Measurements from ENCODE around the gene MCAM. TPM values are rescaled to one million over a fixed set of nuclear protein-coding genes. Genes with fewer than 3 reads are reported as not detected.

Gene MCAM
- total RNA-seq, 4 donors from 2014 or later, result 612 to 1,198 (median 830) TPM

- Histone ChIP-seq H3K4me3 (no peak overlapping the region), H3K9me3 (no peaks in the 10 kb centered on the region), H3K4me1 (no peaks in the 10 kb centered on the region), H3K27ac (no peak overlapping the region), H3K27me3 (no peaks in the 10 kb centered on the region), H3K36me3 (peaks cover 0 to 67% (median 16%) of the 10 kb centered on the region in 3 donors)
- DNase-seq (ENCODE audit: low spot score in 2 of 2), result no peak
- WGBS, 2 donors, result 95 to 97% methylated on average over 1 of the region's 1 CpG
- TF ChIP-seq POLR2A (IDR thresholded peaks at IDR 0.05) (no peak), EP300 (IDR thresholded peaks at IDR 0.05) (no peak), CTCF (IDR thresholded peaks at IDR 0.05) (no peak)
Measured at GRCh38 chr11:119277660-119278059, 39.3 kb downstream of the MCAM start.

- no peak overlapping the region for H3K27ac ChIP-seq
- peaks cover 0 to 2% (median 0%) of the 10 kb centered on the region in 4 donors for H3K4me1 ChIP-seq
- TF ChIP-seq POLR2A (IDR thresholded peaks at IDR 0.05) (no peak), CTCF (IDR thresholded peaks at IDR 0.05) (no peak), EP300 (IDR thresholded peaks at IDR 0.05) (no peak)
- no peaks in the 10 kb centered on the region for H3K27me3 ChIP-seq
- WGBS, 2 donors, result 87 to 91% methylated on average over 6 of the region's 6 CpGs
- no peak for DNase-seq (ENCODE audit: low spot score in 2 of 2)
- H3K9me3 ChIP-seq, result no peaks in the 10 kb centered on the region
- H3K4me3 ChIP-seq, result no peak overlapping the region
- H3K36me3 ChIP-seq, result peaks cover 0 to 62% (median 25%) of the 10 kb centered on the region in 3 donors
Measured at GRCh38 chr11:119273721-119274120, 43.2 kb downstream of the MCAM start.

GRCh38 chr11:119267645-119268044 is 49.3 kb downstream of the MCAM start:
- Histone ChIP-seq H3K4me1 (peaks cover 0 to 30% (median 15%) of the 10 kb centered on the region in 4 donors), H3K27me3 (no peaks in the 10 kb centered on the region), H3K4me3 (no peak overlapping the region), H3K36me3 (peaks cover 0 to 10% (median 8%) of the 10 kb centered on the region in 3 donors), H3K9me3 (no peaks in the 10 kb centered on the region), H3K27ac (no peak overlapping the region)
- no peak for DNase-seq (ENCODE audit: low spot score in 2 of 2)
- 51 to 57% methylated on average over 5 of the region's 5 CpGs for WGBS, 2 donors
- TF ChIP-seq CTCF (IDR thresholded peaks at IDR 0.05) (no peak), EP300 (IDR thresholded peaks at IDR 0.05) (no peak), POLR2A (IDR thresholded peaks at IDR 0.05) (no peak)

- Histone ChIP-seq H3K36me3 (peaks cover 0 to 2% (median under 1%) of the 10 kb centered on the region in 3 donors), H3K4me3 (no peak overlapping the region), H3K27ac (no peak overlapping the region), H3K27me3 (no peaks in the 10 kb centered on the region), H3K9me3 (no peaks in the 10 kb centered on the region), H3K4me1 (peaks cover 0 to 38% (median 19%) of the 10 kb centered on the region in 4 donors)
- no peak for TF ChIP-seq EP300 (IDR thresholded peaks at IDR 0.05)
- no peak for TF ChIP-seq CTCF (IDR thresholded peaks at IDR 0.05)
- TF ChIP-seq POLR2A (IDR thresholded peaks at IDR 0.05), result no peak
- no peak for DNase-seq (ENCODE audit: low spot score in 2 of 2)
- 81% methylated on average over 7 of the region's 7 CpGs for WGBS, 2 donors
Measured at GRCh38 chr11:119266517-119267255, 50.2 kb downstream of the MCAM start.

- Histone ChIP-seq H3K27ac (no peak overlapping the region), H3K9me3 (no peaks in the 10 kb centered on the region), H3K27me3 (no peaks in the 10 kb centered on the region), H3K36me3 (no peaks in the 10 kb centered on the region), H3K4me1 (peaks cover 0 to 38% (median 19%) of the 10 kb centered on the region in 4 donors), H3K4me3 (no peak overlapping the region)
- DNase-seq (ENCODE audit: low spot score in 2 of 2), result no peak
- TF ChIP-seq CTCF (IDR thresholded peaks at IDR 0.05), result no peak
- no peak for TF ChIP-seq POLR2A (IDR thresholded peaks at IDR 0.05)
- no peak for TF ChIP-seq EP300 (IDR thresholded peaks at IDR 0.05)
- WGBS, 2 donors, result 90 to 93% methylated on average over 3 of the region's 3 CpGs
Measured at GRCh38 chr11:119266063-119266462, 50.9 kb downstream of the MCAM start.

Data from tibial nerve (tissue), 4 donors.